B cell (primary cell): Measurements from ENCODE around the gene ATAD3B. TPM values are rescaled to one million over a fixed set of nuclear protein-coding genes. Genes with fewer than 3 reads are reported as not detected.

Experiments used
- ATAC-seq: fragments of 200-7000 bp; cut with Tn5 transposase; one replicate; pipeline ENCODE4 v1.10.0; 2021; ENCODE audit warnings: low read depth, mild to moderate bottlenecking, moderate number of reproducible peaks, moderate library complexity
- CTCF ChIA-PET: fragments of 350-600 bp; sonication (Branson Sonifier 250); formaldehyde crosslinking; loops from one replicate; lab custom pipeline; 2021; ENCODE audit warnings: antibody characterized with exemption, inconsistent platforms; lab: Charles Lee
- POLR2A ChIA-PET: fragments of 350-600 bp; sonication (Branson Sonifier 250); formaldehyde crosslinking; loops from one replicate; lab custom pipeline; 2021; ENCODE audit warnings: antibody characterized with exemption; lab: Charles Lee
- DNase-seq: peaks from one replicate; pipeline ENCODE4 v3.0.0; 2013
- H2AFZ ChIP-seq: 2 replicates; pipeline ENCODE4 v1.6.1; 2012; ENCODE audit warnings: mild to moderate bottlenecking, low read depth, low read length; ENCODE audit not compliant: insufficient read depth, poor library complexity, severe bottlenecking
- H3K27ac ChIP-seq, 2 donors: 1 replicate in 1 of 2; 2 replicates in 1 of 2; pipeline ENCODE4 v1.5.1; 2012 to 2013; ENCODE audit warnings: low read length in 2 of 2, mild to moderate bottlenecking in 2 of 2, moderate library complexity in 1 of 2
- H3K27me3 ChIP-seq, 4 experiments: fragments of 200-600 bp in 1 of 4; sonication (generic) in 1 of 4; replicated peaks in 1 of 4; 1 replicate in 2 of 4; 2 replicates in 2 of 4; pipeline versions ENCODE4 v1.6.1 to v1.7.0; 2013 to 2016; ENCODE audit warnings: low read length in 3 of 4, mild to moderate bottlenecking in 2 of 4, mixed read lengths in 1 of 4, moderate library complexity in 1 of 4; ENCODE audit not compliant: insufficient read depth in 4 of 4, control insufficient read depth in 3 of 4; ENCODE audit errors: control extremely low read depth in 1 of 4
- H3K36me3 ChIP-seq, 2 experiments: replicated peaks in 1 of 2; 1 replicate in 1 of 2; 2 replicates in 1 of 2; pipeline versions ENCODE4 v1.6.1 to v1.7.1; 2013; ENCODE audit warnings: low read length in 1 of 2; ENCODE audit not compliant: insufficient read depth in 2 of 2, control insufficient read depth in 1 of 2; ENCODE audit errors: control extremely low read depth in 1 of 2, extremely low read depth in 1 of 2
- H3K4me1 ChIP-seq, 2 donors: fragments of 200-600 bp in 1 of 2; sonication (generic) in 1 of 2; 1 replicate in 1 of 2; 2 replicates in 1 of 2; pipeline versions ENCODE4 v1.5.1 to v1.6.1; 2013 to 2017; ENCODE audit warnings: low read length in 2 of 2; ENCODE audit not compliant: control insufficient read depth in 2 of 2, insufficient read depth in 2 of 2
- H3K4me2 ChIP-seq: replicated peaks from 2 replicates; pipeline ENCODE3; 2012; ENCODE audit warnings: mild to moderate bottlenecking, low read depth, low read length; ENCODE audit not compliant: poor library complexity, severe bottlenecking
- H3K4me3 ChIP-seq, 5 experiments: fragments of 200-600 bp in 1 of 5; sonication (generic) in 1 of 5; 1 replicate in 3 of 5; 2 replicates in 2 of 5; pipeline versions ENCODE4 v1.5.1 to v1.7.0; 2011 to 2016; ENCODE audit warnings: low read length in 4 of 5, mild to moderate bottlenecking in 4 of 5, low read depth in 2 of 5, control low read depth in 1 of 5, moderate library complexity in 1 of 5; ENCODE audit not compliant: insufficient read depth in 1 of 5; ENCODE audit errors: control extremely low read depth in 1 of 5, extremely low read depth in 1 of 5
- H3K79me2 ChIP-seq: fragments of 200-600 bp; sonication (generic); one replicate; pipeline ENCODE4 v1.6.0; 2016; ENCODE audit warnings: low read length; ENCODE audit not compliant: control insufficient read depth, insufficient read depth
- H3K9ac ChIP-seq: fragments of 200-600 bp; sonication (generic); 2 replicates; pipeline ENCODE4 v1.6.1; 2017; ENCODE audit warnings: mild to moderate bottlenecking, low read length, moderate library complexity
- H3K9me3 ChIP-seq, 3 donors: one replicate each; pipeline versions ENCODE4 v1.6.1 to v1.7.1; 2013; ENCODE audit warnings: low read length in 2 of 3; ENCODE audit not compliant: control insufficient read depth in 2 of 3, insufficient read depth in 1 of 3; ENCODE audit errors: control extremely low read depth in 1 of 3
- H4K20me1 ChIP-seq: 2 replicates; pipeline ENCODE4 v1.6.0; 2012; ENCODE audit warnings: mild to moderate bottlenecking, low read length; ENCODE audit not compliant: insufficient read depth, control insufficient read depth, poor library complexity, severe bottlenecking
- H3K27ac Mint-ChIP-seq: one replicate; pipeline ENCODE4 v1.8.0; 2021; ENCODE audit warnings: mixed read lengths
- H3K27me3 Mint-ChIP-seq: one replicate; pipeline ENCODE4 v1.8.0; 2021; ENCODE audit warnings: mixed read lengths
- H3K4me1 Mint-ChIP-seq: one replicate; pipeline ENCODE4 v1.8.0; 2021; ENCODE audit warnings: mixed read lengths
- H3K4me3 Mint-ChIP-seq: one replicate; pipeline ENCODE4 v1.8.0; 2021; ENCODE audit warnings: mixed read lengths
- H3K9me3 Mint-ChIP-seq: one replicate; pipeline ENCODE4 v1.8.0; 2022; ENCODE audit warnings: mixed read lengths; ENCODE audit not compliant: insufficient read depth
- EZH2 ChIP-seq: IDR thresholded peaks from 2 replicates; pipeline ENCODE4 v1.6.1; 2012; ENCODE audit warnings: borderline replicate concordance, low read depth, mild to moderate bottlenecking, moderate library complexity, low read length; ENCODE audit not compliant: insufficient read depth, poor library complexity, severe bottlenecking
- WGBS: methylation state at CpG from one replicate; pipeline ENCODE4 v1.1.5; 2013; ENCODE audit warnings: missing lambda C conversion rate; ENCODE audit not compliant: insufficient coverage; 5-methylcytosine and 5-hydroxymethylcytosine counted together
- intact Hi-C: fragments of 100-400 bp; cut with micrococcal nuclease; formaldehyde crosslinking; loops from one replicate; pipeline ENCODE4 v1.10.0; 2022
- polyA plus RNA-seq: library from polyadenylated mRNA; depleted of rRNA; stranded (reverse); fragments of >200 nt; gene quantifications from 2 replicates; pipeline ENCODE4 v1.2.3, GENCODE V29; 2012
- total RNA-seq, 2 donors: library from RNA; stranded (reverse); fragments of 120-200 nt in 1 of 2; gene quantifications; 1 replicate in 1 of 2; 2 replicates in 1 of 2; pipeline versions ENCODE4 v1.2.3 to v1.2.4, GENCODE V29; 2013 to 2022
- TF ChIP-seq, protein P1 (sequence below): fragments of 200-600 bp; IDR thresholded peaks from one replicate; pipeline ENCODE4 v1.8.0; 2022; ENCODE audit warnings: antibody characterized with exemption, mild to moderate bottlenecking

ATAD3B gene
- total and polyA plus RNA-seq, 2 donors (not counting 1 experiment from before 2014, with no cell fraction given), result 50.9 to 51.5 TPM

GRCh38 chr1:1538334-1538733 is 66.8 kb downstream of the ATAD3B start:
- Mint-ChIP-seq H3K4me3 (peak overlapping the region; percentile 68), H3K27ac (peak overlapping the region; percentile 59), H3K4me1 (peaks cover 7% of the 10 kb centered on the region), H3K9me3 (no peaks in the 10 kb centered on the region), H3K27me3 (peaks cover 3% of the 10 kb centered on the region)
- ATAC-seq (no peak), DNase-seq (no peak)
- H3K4me1 ChIP-seq, result peaks cover 6 to 11% of the 10 kb centered on the region in 2 donors
- no peak overlapping the region for H3K4me3 ChIP-seq
- no peaks in the 10 kb centered on the region for H3K9me3 ChIP-seq
- TF ChIP-seq EZH2, result no peak
- TF ChIP-seq, protein P1, sequence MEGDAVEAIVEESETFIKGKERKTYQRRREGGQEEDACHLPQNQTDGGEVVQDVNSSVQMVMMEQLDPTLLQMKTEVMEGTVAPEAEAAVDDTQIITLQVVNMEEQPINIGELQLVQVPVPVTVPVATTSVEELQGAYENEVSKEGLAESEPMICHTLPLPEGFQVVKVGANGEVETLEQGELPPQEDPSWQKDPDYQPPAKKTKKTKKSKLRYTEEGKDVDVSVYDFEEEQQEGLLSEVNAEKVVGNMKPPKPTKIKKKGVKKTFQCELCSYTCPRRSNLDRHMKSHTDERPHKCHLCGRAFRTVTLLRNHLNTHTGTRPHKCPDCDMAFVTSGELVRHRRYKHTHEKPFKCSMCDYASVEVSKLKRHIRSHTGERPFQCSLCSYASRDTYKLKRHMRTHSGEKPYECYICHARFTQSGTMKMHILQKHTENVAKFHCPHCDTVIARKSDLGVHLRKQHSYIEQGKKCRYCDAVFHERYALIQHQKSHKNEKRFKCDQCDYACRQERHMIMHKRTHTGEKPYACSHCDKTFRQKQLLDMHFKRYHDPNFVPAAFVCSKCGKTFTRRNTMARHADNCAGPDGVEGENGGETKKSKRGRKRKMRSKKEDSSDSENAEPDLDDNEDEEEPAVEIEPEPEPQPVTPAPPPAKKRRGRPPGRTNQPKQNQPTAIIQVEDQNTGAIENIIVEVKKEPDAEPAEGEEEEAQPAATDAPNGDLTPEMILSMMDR, result no peak
- ChIA-PET POLR2A (no interaction called here), CTCF (no interaction called here)
- H2AFZ ChIP-seq, result no peak overlapping the region
- 92% methylated on average over 23 of the region's 23 CpGs for WGBS
- no peak overlapping the region for H3K9ac ChIP-seq
- peaks cover 23% of the 10 kb centered on the region for H3K79me2 ChIP-seq
- H3K4me2 ChIP-seq, result no peak overlapping the region
- intact Hi-C loops, result no loop called here
- H3K36me3 ChIP-seq, result peaks cover 0 to 18% of the 10 kb centered on the region in 2 experiments
- H4K20me1 ChIP-seq, result peaks cover 8% of the 10 kb centered on the region
- H3K27me3 ChIP-seq, result peaks cover 0 to 7% (median 1%) of the 10 kb centered on the region in 4 experiments
- no peak overlapping the region for H3K27ac ChIP-seq

DNA sequence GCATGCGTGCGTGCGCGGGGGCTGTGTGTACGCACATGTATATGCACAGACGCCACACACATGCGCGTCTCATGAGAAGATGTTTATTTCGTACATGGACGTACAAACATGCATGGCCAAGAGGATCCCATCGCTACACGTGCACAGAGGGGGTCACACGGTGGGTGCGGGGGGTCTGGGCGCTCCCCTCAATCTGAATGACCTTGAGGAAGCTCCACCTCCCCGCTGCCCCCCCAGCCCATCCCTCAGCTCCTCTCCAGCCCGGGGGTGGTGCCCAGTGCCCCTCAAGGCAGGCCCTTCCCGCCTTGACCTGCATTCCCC is 67.4 kb downstream of the ATAD3B start:
- peaks cover 6 to 11% of the 10 kb centered on the region in 2 donors for H3K4me1 ChIP-seq
- peak overlapping the region; percentile 84 for H3K4me2 ChIP-seq
- H3K4me1 Mint-ChIP-seq, result peaks cover 7% of the 10 kb centered on the region
- DNase-seq, result no peak
- WGBS, result 94% methylated on average over 18 of the region's 18 CpGs
- H3K27ac Mint-ChIP-seq, result no peak overlapping the region
- no peak overlapping the region for H3K4me3 ChIP-seq
- peaks cover 3% of the 10 kb centered on the region for H3K27me3 Mint-ChIP-seq
- no peak overlapping the region for H3K27ac ChIP-seq
- POLR2A ChIA-PET, result no interaction called here
- ATAC-seq, result no peak
- no peaks in the 10 kb centered on the region for H3K9me3 ChIP-seq
- peaks cover 29% of the 10 kb centered on the region for H3K79me2 ChIP-seq
- CTCF ChIA-PET, result interaction anchor here (1.2 kb wide), 1 partner anchor 367 kb away, joined by 3 read pairs; no protein-coding TSS in a partner anchor
- TF ChIP-seq EZH2, result no peak
- TF ChIP-seq, protein P1, result no peak
- H3K9ac ChIP-seq, result peak overlapping the region; percentile 45
- H3K36me3 ChIP-seq, result peaks cover 0 to 20% of the 10 kb centered on the region in 2 experiments
- no peak overlapping the region for H2AFZ ChIP-seq
- peaks cover 0 to 7% (median 1%) of the 10 kb centered on the region in 4 experiments for H3K27me3 ChIP-seq
- H3K4me3 Mint-ChIP-seq, result peak overlapping the region; percentile 78
- H3K9me3 Mint-ChIP-seq, result no peaks in the 10 kb centered on the region
- intact Hi-C loops, result no loop called here
- peaks cover 13% of the 10 kb centered on the region for H4K20me1 ChIP-seq
